HG03175 (cell line): Measurements from ENCODE around the gene ATP7B.
A peak's percentile ranks its signal among the peaks of the same experiment; 100 is the strongest.

Experiments used
- ATAC-seq: cut with Tn5 transposase; IDR thresholded peaks from one replicate; pipeline ENCODE4 v1.9.1; 2021; ENCODE audit warnings: mild to moderate bottlenecking, moderate library complexity; ENCODE audit not compliant: unreplicated experiment

Gene ATP7B

GRCh38 chr13:51978796-51979556 lies 32.3 kb downstream of the ATP7B start:
- no peak for ATAC-seq

- ATAC-seq, result no peak
Measured at GRCh38 chr13:51977625-51978024, 33.6 kb downstream of the ATP7B start.

DNA sequence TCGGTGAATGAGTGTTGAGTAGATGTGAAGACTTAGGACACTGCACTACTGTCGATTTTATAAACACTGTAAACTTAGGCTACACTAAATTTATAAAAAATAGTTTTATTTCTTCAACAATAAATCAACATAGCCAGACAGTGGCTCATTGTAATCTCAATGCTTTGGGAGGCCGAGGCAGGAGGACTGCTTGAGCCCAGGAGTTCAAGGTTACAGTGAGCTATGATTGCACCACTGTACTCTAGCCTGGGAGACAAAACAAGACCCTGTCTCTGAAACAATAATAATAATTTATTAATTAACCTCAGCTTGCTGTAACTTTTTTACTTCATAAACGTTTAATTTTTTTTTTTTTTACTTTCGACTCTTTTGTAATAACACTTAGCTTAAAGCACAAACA lies 34.4 kb downstream of the ATP7B start:
- ATAC-seq, result no peak

GRCh38 chr13:51976423-51976822 lies 34.8 kb downstream of the ATP7B start:
- ATAC-seq, result no peak

- no peak for ATAC-seq
Measured at GRCh38 chr13:51974482-51974881, 36.8 kb downstream of the ATP7B start.

DNA sequence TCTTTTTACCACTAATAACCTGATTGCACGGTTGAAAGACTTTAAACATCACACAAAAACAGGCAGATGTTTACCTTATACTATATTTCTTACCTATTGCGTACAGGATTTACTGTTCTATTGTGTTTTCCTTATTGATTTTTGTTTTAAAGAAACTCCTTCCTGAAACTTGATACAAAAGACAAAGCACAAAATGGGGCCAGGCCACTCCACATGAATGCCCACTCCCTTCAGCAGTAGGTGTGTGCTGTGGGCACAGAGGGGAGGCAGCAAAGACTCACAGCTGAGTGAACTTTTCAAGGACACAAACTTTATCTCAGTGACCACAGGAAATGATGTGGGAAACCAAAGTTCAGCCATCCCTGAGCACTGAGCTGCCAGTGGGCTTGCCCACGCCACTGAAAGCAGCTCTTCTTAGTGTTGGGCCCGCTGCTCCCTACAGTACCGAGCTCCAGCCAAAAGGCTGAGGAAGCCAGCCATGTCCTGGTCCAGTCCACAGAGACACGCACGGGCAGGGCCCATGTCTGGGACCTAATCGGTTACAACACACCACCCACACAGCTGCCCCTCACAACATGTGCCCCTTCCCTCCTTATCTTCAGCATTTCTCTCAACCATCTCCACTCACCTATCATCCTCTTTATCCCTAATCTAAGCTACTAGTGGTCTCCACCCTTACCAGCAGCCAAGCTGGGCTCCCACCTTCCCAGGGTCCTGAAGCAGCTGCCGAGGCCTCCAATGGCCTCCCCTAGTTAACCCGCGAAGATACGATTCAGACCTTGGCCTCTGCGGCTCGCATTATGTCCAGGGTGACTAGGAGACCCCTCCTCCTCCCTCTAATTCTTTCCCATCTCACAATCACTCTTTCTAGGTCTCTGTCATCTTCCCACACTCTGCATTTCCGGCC lies 39.5 kb downstream of the ATP7B start:
- no peak for ATAC-seq

DNA sequence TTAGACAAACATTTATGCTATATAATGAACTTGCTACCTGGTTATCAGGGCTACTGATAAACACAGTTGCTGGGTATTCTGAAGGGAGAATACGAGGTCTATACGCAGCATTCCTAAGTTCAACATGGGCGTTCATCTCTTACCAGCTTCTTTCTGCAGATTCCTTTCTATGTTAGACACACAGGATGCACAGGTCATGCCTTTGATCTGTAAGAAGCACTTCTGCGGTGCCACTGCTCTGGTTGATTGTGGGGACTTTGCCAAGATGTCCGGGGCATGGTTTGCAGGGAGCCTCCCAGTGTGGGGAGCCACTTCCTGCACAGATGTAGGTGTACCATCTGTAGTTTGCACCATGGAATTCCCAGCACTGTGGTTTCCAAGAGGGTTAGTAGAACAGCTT lies 40.9 kb downstream of the ATP7B start:
- no peak for ATAC-seq

DNA sequence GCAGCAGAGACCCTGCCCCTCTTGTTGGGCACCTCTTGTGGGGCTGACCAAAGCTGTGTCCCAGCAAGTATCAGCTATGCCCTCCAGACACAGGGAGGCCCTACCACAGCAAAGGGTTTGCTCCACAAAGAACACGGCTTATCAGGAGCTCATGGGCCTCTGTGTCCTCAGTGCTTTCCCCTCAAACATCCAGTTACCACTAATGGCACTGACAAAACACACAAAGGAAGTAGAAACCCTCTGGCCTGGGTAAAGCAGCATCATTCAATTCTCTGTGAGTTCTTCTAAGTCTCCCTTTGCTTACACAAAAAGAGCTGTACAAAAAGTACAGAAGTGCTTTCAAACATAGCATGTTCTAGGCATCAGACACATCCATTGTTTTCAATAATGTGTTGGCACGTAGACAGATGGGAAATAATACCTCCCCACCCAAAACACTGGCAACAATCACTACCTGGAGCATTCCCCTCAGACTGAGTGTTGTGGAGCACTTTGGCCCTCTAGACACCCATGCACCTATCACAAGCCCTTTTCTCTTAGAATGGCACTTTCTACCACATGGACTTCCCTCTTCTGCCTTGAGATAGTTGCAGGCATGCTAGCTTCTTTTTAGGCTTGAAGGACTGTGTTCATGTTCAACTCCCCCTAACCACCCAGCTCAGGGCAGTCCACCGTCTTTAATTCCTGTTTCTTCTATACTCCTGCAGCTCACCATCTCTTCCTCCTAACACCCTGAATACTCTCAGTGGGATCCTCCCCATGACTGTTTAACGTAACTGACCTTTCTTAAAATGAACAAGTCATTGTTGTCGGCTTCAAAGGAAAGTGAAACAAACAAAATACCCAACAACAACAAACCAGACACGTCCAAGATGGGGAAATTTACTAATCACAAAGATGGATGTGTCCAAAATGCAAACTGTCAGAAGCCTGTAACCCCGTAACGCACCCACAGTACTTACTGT lies 43.5 kb downstream of the ATP7B start:
- ATAC-seq, result no peak

DNA sequence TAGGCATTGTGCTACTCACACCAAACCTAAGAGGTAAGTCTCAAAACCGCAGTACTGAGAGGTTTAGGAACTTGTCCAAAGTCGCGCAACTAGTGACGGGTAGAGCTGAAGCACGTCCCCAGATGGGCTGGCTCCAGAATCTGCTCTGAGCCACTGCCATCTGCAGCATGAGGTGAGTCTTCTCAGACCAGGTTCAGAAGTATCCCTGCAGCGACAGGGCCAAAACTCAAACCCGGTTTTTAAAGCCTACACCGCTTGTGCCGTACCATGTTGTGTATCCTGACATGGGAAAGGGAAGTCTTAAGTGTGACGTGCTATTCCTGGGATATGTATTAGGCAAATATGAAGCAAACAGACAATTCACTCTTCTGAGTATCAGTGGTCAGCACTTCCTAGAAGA lies 45.1 kb downstream of the ATP7B start:
- no peak for ATAC-seq

DNA sequence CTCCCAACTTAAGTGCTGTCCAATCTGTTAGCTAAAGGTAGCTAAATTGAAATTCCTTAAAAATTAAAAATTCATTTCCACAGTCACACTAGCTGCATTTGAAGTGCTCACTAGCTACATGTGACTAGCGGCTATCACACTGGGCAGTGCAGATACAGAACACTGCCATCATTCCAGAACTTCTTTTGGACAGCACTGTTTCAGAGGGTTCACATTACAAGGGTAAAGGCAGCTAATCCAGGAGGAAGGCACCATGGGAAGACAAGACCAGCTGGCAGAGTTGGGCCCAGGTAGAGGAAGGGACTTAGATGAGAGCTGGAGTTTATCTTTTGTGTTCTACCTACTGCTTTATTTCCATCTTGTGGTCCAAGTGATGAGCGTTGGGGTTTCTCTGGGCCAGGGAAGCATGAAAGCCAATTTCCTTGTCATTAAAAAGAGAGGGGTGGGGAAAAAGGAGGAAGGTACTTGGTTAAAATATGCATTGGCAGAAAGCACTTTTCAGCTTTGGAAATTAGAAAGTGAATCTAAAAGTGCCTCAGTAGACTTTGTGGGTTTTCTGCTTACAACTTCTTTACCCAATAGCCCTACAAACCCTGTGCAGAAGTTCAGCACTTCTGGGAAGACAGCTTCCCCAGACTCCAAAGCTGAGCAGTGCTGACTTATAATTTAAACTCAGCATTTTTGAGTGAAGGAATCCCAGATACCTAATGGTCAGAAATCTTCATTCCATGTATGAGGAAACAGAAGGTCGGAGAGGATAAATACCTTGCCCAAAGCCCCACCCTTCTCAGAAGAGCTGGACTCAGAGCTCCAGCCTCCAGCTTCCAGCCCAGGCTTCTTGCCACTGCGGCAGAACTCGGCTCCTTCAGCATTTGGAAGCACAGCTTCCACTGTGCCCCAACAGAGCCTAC lies 49.5 kb downstream of the ATP7B start:
- ATAC-seq, result no peak

GRCh38 chr13:51960766-51961165 lies 50.5 kb downstream of the ATP7B start:
- ATAC-seq, result no peak

- peak; percentile 88 for ATAC-seq
Measured at GRCh38 chr13:51959773-51960172, 51.5 kb downstream of the ATP7B start.

- ATAC-seq, result no peak
Measured at GRCh38 chr13:51958217-51958547, 53.1 kb downstream of the ATP7B start.

DNA sequence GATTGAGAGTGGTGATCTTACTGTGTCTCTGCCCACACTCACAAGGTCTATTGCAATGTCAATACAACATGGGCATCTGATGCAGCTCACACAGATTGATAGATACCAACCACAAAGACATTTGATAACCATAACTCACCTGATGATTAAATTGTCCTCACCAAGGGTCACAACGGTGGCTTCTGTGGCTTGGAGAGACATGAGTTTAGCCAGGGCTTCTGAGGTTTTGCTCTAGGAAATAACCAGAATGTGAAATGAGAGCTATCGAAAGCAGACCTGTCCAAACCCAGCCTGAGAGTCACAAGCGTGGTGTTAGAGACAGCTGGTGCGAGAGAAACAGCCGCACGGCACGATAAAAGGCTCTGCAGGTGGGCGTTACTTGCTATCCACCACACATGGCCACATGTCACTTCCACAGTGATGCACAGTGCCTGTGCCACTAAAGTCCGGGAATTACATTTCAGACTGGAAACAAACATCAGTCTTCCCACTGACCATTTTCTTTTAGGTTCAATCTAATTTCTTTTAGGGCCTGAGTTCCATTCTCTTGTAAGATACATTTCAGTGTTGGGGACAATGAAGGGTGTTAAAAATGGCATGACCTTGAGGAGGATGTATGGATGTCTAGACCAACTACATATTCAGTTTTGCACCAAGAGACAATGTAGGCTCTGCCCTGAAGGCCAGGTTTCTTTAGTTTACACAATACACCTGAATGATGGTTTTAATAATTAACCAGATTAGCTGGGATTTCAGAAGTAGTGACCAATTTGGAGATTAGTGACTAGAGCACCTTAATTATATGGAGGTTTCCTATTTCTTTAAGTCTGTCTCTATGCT lies 53.7 kb downstream of the ATP7B start:
- no peak for ATAC-seq

GRCh38 chr13:51956717-51957116 lies 54.5 kb downstream of the ATP7B start:
- no peak for ATAC-seq

DNA sequence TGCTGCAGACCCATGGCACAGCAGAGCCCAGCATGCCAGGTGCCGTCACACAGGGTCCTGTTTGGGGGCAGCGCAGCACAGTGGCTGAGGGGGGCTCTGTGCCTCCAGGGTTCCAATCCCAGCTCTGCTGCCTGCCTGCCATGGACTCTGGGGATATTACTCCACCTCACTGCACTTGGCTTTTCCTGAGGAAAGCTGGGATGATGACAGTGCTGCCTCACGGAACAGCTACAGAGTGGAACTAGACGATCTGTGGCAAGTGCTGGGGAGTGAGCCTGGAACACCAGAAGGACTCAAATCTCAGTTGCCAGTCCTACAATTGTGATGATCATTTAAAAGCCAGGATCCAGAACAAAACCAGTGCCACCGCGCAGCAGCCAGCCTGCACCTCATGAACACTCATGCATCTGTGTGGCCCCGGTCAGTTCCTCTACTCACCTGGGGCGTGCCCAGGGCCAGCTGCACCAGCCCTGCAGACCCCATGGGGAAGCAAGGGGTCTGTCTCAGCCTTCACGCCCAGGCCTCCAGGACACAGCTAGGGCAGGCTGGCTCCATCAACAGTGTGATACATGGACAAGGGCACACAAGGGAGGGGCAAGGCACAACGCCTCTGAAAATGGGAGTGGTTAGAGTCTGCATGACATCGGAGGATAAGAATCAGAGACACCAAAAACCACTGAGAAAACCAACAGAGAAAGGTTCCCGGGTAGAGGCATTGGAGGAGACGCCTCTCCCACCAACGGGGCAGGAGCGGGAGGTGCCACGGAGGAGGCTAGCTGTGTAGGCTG lies 55.2 kb downstream of the ATP7B start:
- ATAC-seq, result no peak

- no peak for ATAC-seq
Measured at GRCh38 chr13:51955281-51955771, 55.9 kb downstream of the ATP7B start.
